Naive thymus-derived CD4-positive, alpha-beta T cell (primary cell): Measurements from ENCODE around the gene NNMT. TPM values are rescaled to one million over a fixed set of nuclear protein-coding genes. Genes with fewer than 3 reads are reported as not detected.

Experiments
- ATAC-seq: fragments of 150-1000 bp; cut with Tn5 transposase; 2 replicates; pipeline ENCODE4 v1.10.0; 2021; ENCODE audit warnings: mild to moderate bottlenecking, moderate library complexity
- CTCF ChIA-PET: fragments of 350-600 bp; sonication (Branson Sonifier 250); formaldehyde crosslinking; loops from one replicate; lab custom pipeline; 2021; ENCODE audit warnings: antibody characterized with exemption; lab: Charles Lee
- POLR2A ChIA-PET: fragments of 350-600 bp; sonication (Branson Sonifier 250); formaldehyde crosslinking; loops from one replicate; lab custom pipeline; 2021; ENCODE audit warnings: antibody characterized with exemption, inconsistent platforms; lab: Charles Lee
- DNase-seq, 9 donors: peaks; one replicate each; pipeline versions ENCODE4 v3.0.0 to v3.0.0-alpha.2; 2020 to 2022; ENCODE audit warnings: mixed read lengths in 1 of 9
- H3K27ac ChIP-seq: one replicate; pipeline ENCODE4 v1.7.0; 2013; ENCODE audit warnings: mild to moderate bottlenecking, low read depth, low read length, moderate library complexity
- H3K27me3 ChIP-seq, 2 donors: one replicate each; pipeline ENCODE4 v1.7.0; 2013; ENCODE audit warnings: low read length in 2 of 2, mild to moderate bottlenecking in 2 of 2, moderate library complexity in 2 of 2; ENCODE audit not compliant: control insufficient read depth in 2 of 2, insufficient read depth in 2 of 2
- H3K36me3 ChIP-seq, 3 experiments: 1 replicate in 2 of 3; 2 replicates in 1 of 3; pipeline ENCODE4 v1.7.0; 2013; ENCODE audit warnings: low read length in 3 of 3, mild to moderate bottlenecking in 3 of 3, moderate library complexity in 1 of 3; ENCODE audit not compliant: insufficient read depth in 3 of 3, control insufficient read depth in 2 of 3
- H3K4me1 ChIP-seq, 2 donors: one replicate each; pipeline ENCODE4 v1.7.0; 2013; ENCODE audit warnings: low read length in 2 of 2, mild to moderate bottlenecking in 2 of 2, moderate library complexity in 1 of 2; ENCODE audit not compliant: control insufficient read depth in 2 of 2, insufficient read depth in 2 of 2
- H3K4me3 ChIP-seq: 2 replicates; pipeline ENCODE4 v1.7.0; 2013; ENCODE audit warnings: mild to moderate bottlenecking, low read length
- H3K9me3 ChIP-seq, 3 experiments: 1 replicate in 2 of 3; 2 replicates in 1 of 3; pipeline ENCODE4 v1.7.0; 2013; ENCODE audit warnings: low read length in 3 of 3; ENCODE audit not compliant: control insufficient read depth in 2 of 3
- H3K27ac Mint-ChIP-seq, 9 donors: one replicate each; pipeline ENCODE4 v1.8.0; 2020 to 2022; ENCODE audit warnings: mixed read lengths in 9 of 9, mild to moderate bottlenecking in 8 of 9, moderate library complexity in 5 of 9, inconsistent platforms in 2 of 9
- H3K27me3 Mint-ChIP-seq, 5 donors: one replicate each; pipeline ENCODE4 v1.8.0; 2021 to 2022; ENCODE audit warnings: mixed read lengths in 5 of 5, mild to moderate bottlenecking in 1 of 5
- H3K36me3 Mint-ChIP-seq, 5 donors: one replicate each; pipeline ENCODE4 v1.8.0; 2020 to 2022; ENCODE audit warnings: mixed read lengths in 5 of 5, mild to moderate bottlenecking in 3 of 5, inconsistent platforms in 1 of 5
- H3K4me1 Mint-ChIP-seq, 7 donors: one replicate each; pipeline ENCODE4 v1.8.0; 2020 to 2022; ENCODE audit warnings: mixed read lengths in 7 of 7, mild to moderate bottlenecking in 3 of 7, inconsistent platforms in 1 of 7
- H3K4me3 Mint-ChIP-seq, 10 donors: one replicate each; pipeline ENCODE4 v1.8.0; 2020 to 2022; ENCODE audit warnings: mild to moderate bottlenecking in 10 of 10, mixed read lengths in 10 of 10, moderate library complexity in 6 of 10, inconsistent platforms in 2 of 10
- H3K9me3 Mint-ChIP-seq, 11 donors: one replicate each; pipeline ENCODE4 v1.8.0; 2020 to 2022; ENCODE audit warnings: mixed read lengths in 11 of 11, mild to moderate bottlenecking in 4 of 11, inconsistent platforms in 1 of 11, moderate library complexity in 1 of 11
- intact Hi-C, 2 donors: fragments of 100-400 bp; cut with micrococcal nuclease; formaldehyde crosslinking; loops; one replicate each; pipeline ENCODE4 v1.15.1; 2023
- polyA plus RNA-seq, 2 donors: library from polyadenylated mRNA; unstranded; fragments of 300-500 nt; fragmentation: Illumina TruSeq; gene quantifications; one replicate each; pipeline ENCODE4 v1.2.3, GENCODE V29; 2021
- total RNA-seq, 6 experiments: library from RNA in 5 of 6; stranded (reverse) in 5 of 6; gene quantifications; 1 replicate in 5 of 6; 2 replicates in 1 of 6; pipeline ENCODE4 v1.2.3 and lab custom pipeline; 2021 to 2026

NNMT gene
- total and polyA plus RNA-seq, 7 experiments from 2014 or later: not detected

GRCh38 chr11:114252767-114253166 is 43.4 kb upstream of the NNMT start:
- Histone ChIP-seq H3K9me3 (no peaks in the 10 kb centered on the region), H3K27ac (no peak overlapping the region), H3K4me1 (no peaks in the 10 kb centered on the region), H3K27me3 (no peaks in the 10 kb centered on the region), H3K36me3 (no peaks in the 10 kb centered on the region), H3K4me3 (no peak overlapping the region)
- Mint-ChIP-seq H3K9me3 (peaks cover 0 to 3% (median 0%) of the 10 kb centered on the region in 11 donors), H3K4me1 (peaks cover 0 to 2% (median 0%) of the 10 kb centered on the region in 7 donors), H3K36me3 (peaks cover 0 to 9% (median 4%) of the 10 kb centered on the region in 5 donors), H3K27me3 (peaks cover 0 to 3% (median 0%) of the 10 kb centered on the region in 5 donors), H3K27ac (no peak overlapping the region), H3K4me3 (no peak overlapping the region)
- CTCF ChIA-PET: interaction anchor here (2.8 kb wide), 1 partner anchor 8 kb away, joined by 14 read pairs; no protein-coding TSS in a partner anchor
- POLR2A ChIA-PET: no interaction called here
- DNase-seq: no peak
- intact Hi-C loops: loop anchor here in 1 of 2 donors (2.0 kb wide), 1 partner anchor 72 kb away; no protein-coding TSS in a partner anchor
- ATAC-seq: no peak

- Mint-ChIP-seq H3K4me3 (peak overlapping the region in 1 of 10 donors; percentile 14), H3K9me3 (peaks cover 0 to 3% (median 0%) of the 10 kb centered on the region in 11 donors), H3K27ac (peak overlapping the region in 1 of 9 donors; percentile 30), H3K4me1 (peaks cover 0 to 3% (median under 1%) of the 10 kb centered on the region in 7 donors), H3K36me3 (peaks cover 0 to 4% (median 3%) of the 10 kb centered on the region in 5 donors), H3K27me3 (peaks cover 0 to 3% (median 0%) of the 10 kb centered on the region in 5 donors)
- Histone ChIP-seq H3K27me3 (no peaks in the 10 kb centered on the region), H3K36me3 (no peaks in the 10 kb centered on the region), H3K4me3 (no peak overlapping the region), H3K9me3 (no peaks in the 10 kb centered on the region), H3K27ac (no peak overlapping the region), H3K4me1 (no peaks in the 10 kb centered on the region)
- ChIA-PET POLR2A (no interaction called here), CTCF (no interaction called here)
- intact Hi-C loops: loop anchor here in 1 of 2 donors (2.0 kb wide), 1 partner anchor 73 kb away; no protein-coding TSS in a partner anchor
- ATAC-seq (no peak), DNase-seq (no peak)
Measured at GRCh38 chr11:114253771-114254170, 42.4 kb upstream of the NNMT start.

GRCh38 chr11:114254571-114255146 is 41.5 kb upstream of the NNMT start:
- peaks cover 0 to 7% (median 4%) of the 10 kb centered on the region in 7 donors for H3K4me1 Mint-ChIP-seq
- DNase-seq: no peak
- CTCF ChIA-PET: no interaction called here
- ATAC-seq: no peak
- H3K9me3 Mint-ChIP-seq: peaks cover 0 to 3% (median 0%) of the 10 kb centered on the region in 11 donors
- no peak overlapping the region for H3K4me3 ChIP-seq
- intact Hi-C loops: no loop called here
- H3K36me3 Mint-ChIP-seq: peaks cover 0 to 4% (median 3%) of the 10 kb centered on the region in 5 donors
- peak overlapping the region in 1 of 9 donors; percentile 62 for H3K27ac Mint-ChIP-seq
- H3K36me3 ChIP-seq: no peaks in the 10 kb centered on the region
- no peaks in the 10 kb centered on the region for H3K4me1 ChIP-seq
- no peak overlapping the region for H3K4me3 Mint-ChIP-seq
- H3K9me3 ChIP-seq: no peaks in the 10 kb centered on the region
- peaks cover 0 to 3% (median 0%) of the 10 kb centered on the region in 5 donors for H3K27me3 Mint-ChIP-seq
- POLR2A ChIA-PET: no interaction called here
- H3K27me3 ChIP-seq: no peaks in the 10 kb centered on the region
- no peak overlapping the region for H3K27ac ChIP-seq

DNA sequence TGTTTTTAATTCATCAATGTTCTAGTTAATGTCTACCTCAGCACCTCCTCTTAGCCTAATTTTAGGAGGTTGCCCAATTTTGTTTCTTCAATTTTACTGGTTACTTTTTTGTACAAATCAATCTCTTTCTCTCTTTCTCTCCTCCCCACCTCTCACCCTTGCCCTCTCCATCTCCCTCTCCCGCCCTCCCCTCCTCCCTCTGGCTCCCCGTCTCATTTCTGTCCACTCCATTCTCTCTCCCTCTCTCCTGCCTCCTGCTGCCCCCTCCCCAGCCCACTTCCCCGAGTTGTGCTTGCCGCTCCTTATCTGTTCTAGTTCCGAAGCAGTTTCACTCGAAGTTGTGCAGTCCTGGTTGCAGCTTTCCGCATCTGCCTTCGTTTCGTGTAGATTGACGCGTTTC is 40.9 kb upstream of the NNMT start:
- ChIA-PET CTCF (no interaction called here), POLR2A (no interaction called here)
- H3K27me3 Mint-ChIP-seq: peaks cover 0 to 1% (median 0%) of the 10 kb centered on the region in 5 donors
- no peaks in the 10 kb centered on the region for H3K36me3 ChIP-seq
- H3K36me3 Mint-ChIP-seq: peaks cover 0 to 3% (median 2%) of the 10 kb centered on the region in 5 donors
- peaks cover 0 to 3% (median 0%) of the 10 kb centered on the region in 11 donors for H3K9me3 Mint-ChIP-seq
- intact Hi-C loops: no loop called here
- peaks cover 0 to 7% (median 4%) of the 10 kb centered on the region in 7 donors for H3K4me1 Mint-ChIP-seq
- ATAC-seq (no peak), DNase-seq (no peak)
- H3K27ac Mint-ChIP-seq: no peak overlapping the region
- H3K4me3 ChIP-seq: no peak overlapping the region
- no peaks in the 10 kb centered on the region for H3K9me3 ChIP-seq
- H3K4me1 ChIP-seq: no peaks in the 10 kb centered on the region
- H3K27ac ChIP-seq: no peak overlapping the region
- no peaks in the 10 kb centered on the region for H3K27me3 ChIP-seq
- no peak overlapping the region for H3K4me3 Mint-ChIP-seq

- Histone ChIP-seq H3K4me1 (no peaks in the 10 kb centered on the region), H3K9me3 (no peaks in the 10 kb centered on the region), H3K27me3 (no peaks in the 10 kb centered on the region), H3K27ac (no peak overlapping the region), H3K4me3 (no peak overlapping the region), H3K36me3 (no peaks in the 10 kb centered on the region)
- no peak overlapping the region for H3K4me3 Mint-ChIP-seq
- no peaks in the 10 kb centered on the region for H3K27me3 Mint-ChIP-seq
- ATAC-seq (no peak), DNase-seq (no peak)
- POLR2A ChIA-PET: interaction anchor here (0.6 kb wide), 1 partner anchor 261 kb away, joined by 3 read pairs; no protein-coding TSS in a partner anchor
- peaks cover 0 to 3% (median 0%) of the 10 kb centered on the region in 11 donors for H3K9me3 Mint-ChIP-seq
- CTCF ChIA-PET: interaction anchor here (1.4 to 10.2 kb wide), 2 partner anchors 227 to 263 kb away, joined by 4 to 117 read pairs; no protein-coding TSS in a partner anchor
- intact Hi-C loops: no loop called here
- H3K4me1 Mint-ChIP-seq: peaks cover 0 to 7% (median 4%) of the 10 kb centered on the region in 7 donors
- H3K36me3 Mint-ChIP-seq: no peaks in the 10 kb centered on the region
- peak overlapping the region in 2 of 9 donors; percentile 30 to 48 for H3K27ac Mint-ChIP-seq
Measured at GRCh38 chr11:114256176-114256966, 39.8 kb upstream of the NNMT start.

GRCh38 chr11:114256967-114257286 is 39.3 kb upstream of the NNMT start:
- Histone ChIP-seq H3K4me1 (no peaks in the 10 kb centered on the region), H3K27me3 (no peaks in the 10 kb centered on the region), H3K36me3 (no peaks in the 10 kb centered on the region), H3K9me3 (no peaks in the 10 kb centered on the region), H3K27ac (no peak overlapping the region), H3K4me3 (no peak overlapping the region)
- POLR2A ChIA-PET: no interaction called here
- ATAC-seq (no peak), DNase-seq (no peak)
- H3K27ac Mint-ChIP-seq: peak overlapping the region in 1 of 9 donors; percentile 30
- H3K4me3 Mint-ChIP-seq: no peak overlapping the region
- H3K36me3 Mint-ChIP-seq: no peaks in the 10 kb centered on the region
- intact Hi-C loops: no loop called here
- no peaks in the 10 kb centered on the region for H3K27me3 Mint-ChIP-seq
- peaks cover 0 to 7% (median 4%) of the 10 kb centered on the region in 7 donors for H3K4me1 Mint-ChIP-seq
- CTCF ChIA-PET: interaction anchor here (1.4 to 10.2 kb wide), 3 partner anchors 224 to 264 kb away, joined by 4 to 148 read pairs (median 117); no protein-coding TSS in a partner anchor
- H3K9me3 Mint-ChIP-seq: peaks cover 0 to under 1% (median 0%) of the 10 kb centered on the region in 11 donors
